Mammary epithelial cell (primary cell): ENCODE data around the gene C9orf85.
"Not testable (repeated sequence)": the region's sequence is repeated elsewhere in the genome, so short reads cannot be mapped to it uniquely, and the experiment has no call there.

Source experiments
- EZH2 ChIP-seq: IDR thresholded peaks from 2 replicates; pipeline ENCODE4 v1.6.1; 2012; ENCODE audit warnings: low read length, inconsistent platforms, borderline replicate concordance
- TF ChIP-seq, protein P1 (sequence below), 2 donors: IDR thresholded peaks in 1 of 2; conservative IDR thresholded peaks in 1 of 2; 2 replicates each; pipeline ENCODE4 v1.5.1; 2011 to 2012; ENCODE audit warnings: inconsistent platforms in 2 of 2, low read length in 2 of 2, mild to moderate bottlenecking in 2 of 2, control low read depth in 1 of 2, low read depth in 1 of 2; ENCODE audit not compliant: insufficient read depth in 1 of 2; ENCODE audit errors: extremely low read depth in 1 of 2

DNA sequence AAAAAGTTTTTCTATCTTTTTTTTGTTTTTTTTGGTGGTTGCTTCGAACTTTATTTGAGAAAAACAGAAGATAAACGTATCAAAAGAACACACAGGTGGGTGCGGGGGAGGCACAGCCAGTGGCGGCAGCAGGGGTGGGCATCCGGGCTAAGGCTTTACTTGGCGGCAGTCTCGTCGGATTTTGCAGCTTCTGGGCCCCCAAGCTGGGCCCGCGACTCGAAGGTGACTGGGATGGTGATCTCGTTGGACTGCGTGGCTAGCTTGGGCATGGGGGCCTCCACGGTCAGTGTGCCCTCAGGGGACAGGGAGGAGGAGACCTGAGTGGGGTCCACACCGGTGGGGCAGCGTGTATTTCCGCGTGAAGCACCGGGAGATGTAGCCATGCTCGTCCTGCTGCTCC is 96.3 kb downstream of the C9orf85 start:
- TF ChIP-seq, protein P1, sequence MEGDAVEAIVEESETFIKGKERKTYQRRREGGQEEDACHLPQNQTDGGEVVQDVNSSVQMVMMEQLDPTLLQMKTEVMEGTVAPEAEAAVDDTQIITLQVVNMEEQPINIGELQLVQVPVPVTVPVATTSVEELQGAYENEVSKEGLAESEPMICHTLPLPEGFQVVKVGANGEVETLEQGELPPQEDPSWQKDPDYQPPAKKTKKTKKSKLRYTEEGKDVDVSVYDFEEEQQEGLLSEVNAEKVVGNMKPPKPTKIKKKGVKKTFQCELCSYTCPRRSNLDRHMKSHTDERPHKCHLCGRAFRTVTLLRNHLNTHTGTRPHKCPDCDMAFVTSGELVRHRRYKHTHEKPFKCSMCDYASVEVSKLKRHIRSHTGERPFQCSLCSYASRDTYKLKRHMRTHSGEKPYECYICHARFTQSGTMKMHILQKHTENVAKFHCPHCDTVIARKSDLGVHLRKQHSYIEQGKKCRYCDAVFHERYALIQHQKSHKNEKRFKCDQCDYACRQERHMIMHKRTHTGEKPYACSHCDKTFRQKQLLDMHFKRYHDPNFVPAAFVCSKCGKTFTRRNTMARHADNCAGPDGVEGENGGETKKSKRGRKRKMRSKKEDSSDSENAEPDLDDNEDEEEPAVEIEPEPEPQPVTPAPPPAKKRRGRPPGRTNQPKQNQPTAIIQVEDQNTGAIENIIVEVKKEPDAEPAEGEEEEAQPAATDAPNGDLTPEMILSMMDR (conservative IDR thresholded peaks at IDR 0.05 in 1 of 2, IDR thresholded peaks at IDR 0.05 in 1 of 2; ENCODE audit: extremely low read depth in 1 of 2, insufficient read depth in 1 of 2, low read depth in 1 of 2, low read length in 2 of 2): not testable (repeated sequence)
- not testable (repeated sequence) for TF ChIP-seq EZH2
